ENCODE data around the gene ITPR3. TPM values are rescaled to one million over a fixed set of nuclear protein-coding genes. Genes with fewer than 3 reads are reported as not detected.

Gene ITPR3
- polyA plus RNA-seq, 1 donor (not counting 4 experiments of a cell fraction or from before 2014, with no cell fraction given), result 43.3 TPM

DNA sequence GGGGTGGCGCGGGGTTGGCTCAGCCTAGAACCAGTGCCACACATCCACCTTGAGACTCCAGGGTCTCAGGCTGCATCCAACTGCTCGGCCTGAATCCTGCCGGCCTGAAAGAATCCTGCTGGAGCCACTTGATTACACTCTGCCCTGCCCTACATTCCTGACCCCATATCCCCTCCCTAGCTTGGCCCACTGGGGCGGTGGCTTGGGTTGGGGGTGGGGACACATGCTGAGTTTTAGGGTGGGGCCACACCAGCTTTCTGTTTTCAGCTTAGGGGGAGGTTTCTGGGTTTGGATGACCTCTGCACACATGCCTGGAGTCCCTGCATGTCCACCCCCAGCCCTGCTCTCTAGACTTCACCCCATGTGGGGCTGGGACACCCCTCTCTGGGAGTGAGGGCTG is 6.8 kb downstream of the ITPR3 start:
- Histone ChIP-seq H4K20me1 (ENCODE audit: control insufficient read depth, extremely low read depth, insufficient read depth, low read length) (peaks cover 15% of the 10 kb centered on the region), H3K27me3 (ENCODE audit: control insufficient read depth, extremely low read depth, insufficient read depth, low read length) (no peaks in the 10 kb centered on the region), H3K4me1 (ENCODE audit: control insufficient read depth, extremely low read depth, insufficient read depth, low read length) (peaks cover 58% of the 10 kb centered on the region), H3K27ac (ENCODE audit: control insufficient read depth, insufficient read depth, low read length) (no peak overlapping the region), H3K36me3 (ENCODE audit: control insufficient read depth in 2 of 2, extremely low read depth in 1 of 2, insufficient read depth in 2 of 2, low read length in 2 of 2) (peaks cover 25 to 34% of the 10 kb centered on the region in 2 experiments), H3K79me2 (ENCODE audit: control insufficient read depth, insufficient read depth, low read length) (peaks cover 89% of the 10 kb centered on the region), H3K4me3 (ENCODE audit: control insufficient read depth in 2 of 3, extremely low read depth in 1 of 3, insufficient read depth in 2 of 3, low read depth in 1 of 3, low read length in 3 of 3) (no peak overlapping the region), H3K4me2 (ENCODE audit: control insufficient read depth, extremely low read depth, insufficient read depth, low read depth, low read length) (no peak overlapping the region), H3K9me3 (ENCODE audit: control insufficient read depth, low read depth, low read length) (no peaks in the 10 kb centered on the region), H3K9me1 (ENCODE audit: control insufficient read depth, extremely low read depth, insufficient read depth, low read length) (no peaks in the 10 kb centered on the region), H2AFZ (ENCODE audit: control insufficient read depth, low read length) (no peak overlapping the region), H3K9ac (ENCODE audit: control insufficient read depth, extremely low read depth, insufficient read depth, low read length) (no peak overlapping the region)
- TF ChIP-seq, protein P1, sequence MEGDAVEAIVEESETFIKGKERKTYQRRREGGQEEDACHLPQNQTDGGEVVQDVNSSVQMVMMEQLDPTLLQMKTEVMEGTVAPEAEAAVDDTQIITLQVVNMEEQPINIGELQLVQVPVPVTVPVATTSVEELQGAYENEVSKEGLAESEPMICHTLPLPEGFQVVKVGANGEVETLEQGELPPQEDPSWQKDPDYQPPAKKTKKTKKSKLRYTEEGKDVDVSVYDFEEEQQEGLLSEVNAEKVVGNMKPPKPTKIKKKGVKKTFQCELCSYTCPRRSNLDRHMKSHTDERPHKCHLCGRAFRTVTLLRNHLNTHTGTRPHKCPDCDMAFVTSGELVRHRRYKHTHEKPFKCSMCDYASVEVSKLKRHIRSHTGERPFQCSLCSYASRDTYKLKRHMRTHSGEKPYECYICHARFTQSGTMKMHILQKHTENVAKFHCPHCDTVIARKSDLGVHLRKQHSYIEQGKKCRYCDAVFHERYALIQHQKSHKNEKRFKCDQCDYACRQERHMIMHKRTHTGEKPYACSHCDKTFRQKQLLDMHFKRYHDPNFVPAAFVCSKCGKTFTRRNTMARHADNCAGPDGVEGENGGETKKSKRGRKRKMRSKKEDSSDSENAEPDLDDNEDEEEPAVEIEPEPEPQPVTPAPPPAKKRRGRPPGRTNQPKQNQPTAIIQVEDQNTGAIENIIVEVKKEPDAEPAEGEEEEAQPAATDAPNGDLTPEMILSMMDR (optimal IDR thresholded peaks at IDR 0.05 in 1 of 3, IDR thresholded peaks at IDR 0.05 in 1 of 3, conservative IDR thresholded peaks at IDR 0.05 in 1 of 3; ENCODE audit: extremely low read depth in 1 of 3, insufficient read depth in 2 of 3, low read length in 3 of 3), result no peak
- TF ChIP-seq EZH2 (IDR thresholded peaks at IDR 0.05; ENCODE audit: low read length), result no peak
- dilution Hi-C loops (cut with MboI; ENCODE audit: extremely low pct_ligation_motif_present, low sequenced_read_pairs), result no loop called here
- DNase-seq (ENCODE audit: low read depth, low spot score) (no peak), FAIRE-seq (no peak)

DNA sequence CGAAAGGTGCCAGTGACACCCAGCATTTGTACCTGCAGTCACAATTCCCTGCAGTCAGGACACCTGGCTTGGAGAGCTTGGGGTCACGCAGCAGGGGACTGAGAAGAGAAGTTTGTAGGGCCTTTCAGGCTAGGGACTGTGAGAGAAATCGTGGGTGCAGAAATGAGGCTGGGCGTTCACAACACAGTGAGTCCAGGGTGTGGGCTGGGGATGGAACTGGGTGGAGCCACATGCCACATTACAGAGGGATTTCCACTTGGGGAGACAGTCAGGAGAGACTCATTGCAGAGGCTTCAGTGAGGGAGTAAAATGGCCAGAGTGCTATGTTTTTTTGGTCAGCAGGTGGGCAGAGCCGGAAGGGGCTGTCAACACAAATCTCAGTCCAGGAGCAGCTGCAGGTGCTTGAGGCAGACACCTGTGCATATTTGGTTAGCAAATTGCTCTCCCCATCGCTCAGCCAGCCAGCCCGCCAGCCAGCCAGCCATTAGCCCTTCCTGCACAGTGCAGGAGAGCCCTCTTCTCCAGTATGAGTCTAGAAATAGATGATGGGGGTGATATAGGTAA is 7.4 kb downstream of the ITPR3 start:
- Histone ChIP-seq H3K79me2 (ENCODE audit: control insufficient read depth, insufficient read depth, low read length) (peaks cover 88% of the 10 kb centered on the region), H3K9me1 (ENCODE audit: control insufficient read depth, extremely low read depth, insufficient read depth, low read length) (no peaks in the 10 kb centered on the region), H3K9me3 (ENCODE audit: control insufficient read depth, low read depth, low read length) (no peaks in the 10 kb centered on the region), H3K4me3 (ENCODE audit: control insufficient read depth in 2 of 3, extremely low read depth in 1 of 3, insufficient read depth in 2 of 3, low read depth in 1 of 3, low read length in 3 of 3) (no peak overlapping the region), H3K4me1 (ENCODE audit: control insufficient read depth, extremely low read depth, insufficient read depth, low read length) (peaks cover 57% of the 10 kb centered on the region), H3K27me3 (ENCODE audit: control insufficient read depth, extremely low read depth, insufficient read depth, low read length) (no peaks in the 10 kb centered on the region), H3K4me2 (ENCODE audit: control insufficient read depth, extremely low read depth, insufficient read depth, low read depth, low read length) (no peak overlapping the region), H2AFZ (ENCODE audit: control insufficient read depth, low read length) (no peak overlapping the region), H3K27ac (ENCODE audit: control insufficient read depth, insufficient read depth, low read length) (no peak overlapping the region), H3K36me3 (ENCODE audit: control insufficient read depth in 2 of 2, extremely low read depth in 1 of 2, insufficient read depth in 2 of 2, low read length in 2 of 2) (peaks cover 25 to 32% of the 10 kb centered on the region in 2 experiments), H3K9ac (ENCODE audit: control insufficient read depth, extremely low read depth, insufficient read depth, low read length) (no peak overlapping the region), H4K20me1 (ENCODE audit: control insufficient read depth, extremely low read depth, insufficient read depth, low read length) (peaks cover 12% of the 10 kb centered on the region)
- DNase-seq (ENCODE audit: low read depth, low spot score) (no peak), FAIRE-seq (no peak)
- dilution Hi-C loops (cut with MboI; ENCODE audit: extremely low pct_ligation_motif_present, low sequenced_read_pairs), result no loop called here
- TF ChIP-seq EZH2 (IDR thresholded peaks at IDR 0.05; ENCODE audit: low read length), result no peak
- TF ChIP-seq, protein P1 (optimal IDR thresholded peaks at IDR 0.05 in 1 of 3, IDR thresholded peaks at IDR 0.05 in 1 of 3, conservative IDR thresholded peaks at IDR 0.05 in 1 of 3; ENCODE audit: extremely low read depth in 1 of 3, insufficient read depth in 2 of 3, low read length in 3 of 3), result no peak

Data from keratinocyte (primary cell).